GM10248 (cell line): ENCODE results near the gene MREG.

ENCODE experiments used
- CTCF ChIA-PET: fragments of 300-600 bp; sonication (Branson Sonifier 250); formaldehyde crosslinking; extraction: SDS; loops from one replicate; lab custom pipeline; 2021; ENCODE audit warnings: antibody characterized with exemption; lab: Yijun Ruan, JAX
- POLR2A ChIA-PET: fragments of 350-650 bp; sonication (Branson Sonifier 250); formaldehyde crosslinking; extraction: SDS; loops from one replicate; lab custom pipeline; 2020; ENCODE audit warnings: antibody characterized with exemption; lab: Yijun Ruan, JAX
- DNase-seq: peaks from one replicate; pipeline ENCODE4 v3.0.0; 2012; ENCODE audit errors: extremely low spot score
- TF ChIP-seq, protein P1 (sequence below): IDR thresholded peaks from 2 replicates; pipeline ENCODE4 v1.5.1; 2012; ENCODE audit warnings: mild to moderate bottlenecking, low read depth; ENCODE audit errors: extremely low read depth, missing control alignments, control extremely low read depth

MREG gene

GRCh38 chr2:215941726-215942125, 71.6 kb downstream of the MREG start:
- POLR2A ChIA-PET: no interaction called here
- TF ChIP-seq, protein P1, sequence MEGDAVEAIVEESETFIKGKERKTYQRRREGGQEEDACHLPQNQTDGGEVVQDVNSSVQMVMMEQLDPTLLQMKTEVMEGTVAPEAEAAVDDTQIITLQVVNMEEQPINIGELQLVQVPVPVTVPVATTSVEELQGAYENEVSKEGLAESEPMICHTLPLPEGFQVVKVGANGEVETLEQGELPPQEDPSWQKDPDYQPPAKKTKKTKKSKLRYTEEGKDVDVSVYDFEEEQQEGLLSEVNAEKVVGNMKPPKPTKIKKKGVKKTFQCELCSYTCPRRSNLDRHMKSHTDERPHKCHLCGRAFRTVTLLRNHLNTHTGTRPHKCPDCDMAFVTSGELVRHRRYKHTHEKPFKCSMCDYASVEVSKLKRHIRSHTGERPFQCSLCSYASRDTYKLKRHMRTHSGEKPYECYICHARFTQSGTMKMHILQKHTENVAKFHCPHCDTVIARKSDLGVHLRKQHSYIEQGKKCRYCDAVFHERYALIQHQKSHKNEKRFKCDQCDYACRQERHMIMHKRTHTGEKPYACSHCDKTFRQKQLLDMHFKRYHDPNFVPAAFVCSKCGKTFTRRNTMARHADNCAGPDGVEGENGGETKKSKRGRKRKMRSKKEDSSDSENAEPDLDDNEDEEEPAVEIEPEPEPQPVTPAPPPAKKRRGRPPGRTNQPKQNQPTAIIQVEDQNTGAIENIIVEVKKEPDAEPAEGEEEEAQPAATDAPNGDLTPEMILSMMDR: no peak
- CTCF ChIA-PET: interaction anchor here (1.7 kb wide), 1 partner anchor 11 kb away, joined by 5 read pairs; no protein-coding TSS in a partner anchor
- DNase-seq: no peak

DNA sequence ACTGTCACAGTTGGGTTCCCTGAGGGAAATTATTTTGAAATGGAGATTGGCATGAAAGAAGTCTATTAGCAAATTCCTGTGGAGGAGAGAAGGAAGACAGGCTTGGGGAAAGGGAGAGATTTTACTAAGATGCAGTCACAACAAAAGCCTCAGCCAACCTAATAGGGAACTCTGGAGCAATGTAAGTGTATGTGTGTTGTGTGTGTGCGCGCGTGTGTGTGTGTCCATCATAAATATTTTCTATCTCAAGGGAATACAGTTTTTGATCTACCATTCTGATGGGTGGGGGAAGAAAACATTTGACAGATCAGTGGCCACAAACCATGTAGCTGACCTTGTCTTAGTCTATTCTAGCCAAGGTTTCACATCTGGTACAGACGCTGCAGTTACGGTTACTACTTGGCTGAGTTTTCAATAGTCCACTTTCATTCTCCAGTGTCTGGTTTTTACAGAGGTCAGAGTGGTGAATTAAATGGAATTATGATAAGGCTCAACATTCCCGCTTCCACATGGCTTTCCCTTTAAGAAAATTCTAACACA, 72.6 kb downstream of the MREG start:
- POLR2A ChIA-PET: no interaction called here
- CTCF ChIA-PET: no interaction called here

GRCh38 chr2:215937190-215937589, 76.2 kb downstream of the MREG start:
- POLR2A ChIA-PET: interaction anchor here (0.6 kb wide), 1 partner anchor 469 kb away, joined by 3 read pairs; no protein-coding TSS in a partner anchor
- no peak for DNase-seq

More for the DNA sequence above, 72.6 kb downstream of the MREG start:
- TF ChIP-seq, protein P1: no peak
- DNase-seq: no peak

DNA sequence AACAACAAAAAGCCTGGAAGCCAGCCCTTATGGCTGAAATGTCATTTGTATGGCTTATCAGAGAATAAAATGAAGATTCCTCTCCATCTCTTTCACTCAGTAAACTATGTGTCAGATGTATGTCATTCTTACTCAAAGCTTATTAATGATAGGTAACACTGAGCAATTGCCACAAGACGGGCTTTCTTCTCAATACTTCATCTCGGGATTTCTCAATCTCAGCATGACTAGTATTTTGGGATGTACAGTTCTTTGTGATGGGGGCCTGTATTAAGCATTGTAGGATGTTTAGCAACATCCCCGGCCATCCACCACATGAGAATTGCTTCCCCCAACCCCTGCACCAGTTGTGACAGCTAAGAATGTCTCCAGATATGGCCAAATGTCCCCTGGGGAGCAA, 80.2 kb downstream of the MREG start:
- TF ChIP-seq, protein P1: no peak

More at GRCh38 chr2:215937190-215937589, 76.2 kb downstream of the MREG start:
- TF ChIP-seq, protein P1: no peak
- CTCF ChIA-PET: interaction anchor here (0.7 to 1.3 kb wide), 4 partner anchors 11 to 483 kb away, joined by 3 read pairs; no protein-coding TSS in a partner anchor

GRCh38 chr2:215931256-215931903, 82.0 kb downstream of the MREG start:
- ChIA-PET CTCF (interaction anchor here (0.7 to 6.0 kb wide), 24 partner anchors 8 to 1215 kb away, joined by 3 to 52 read pairs (median 3); no protein-coding TSS in a partner anchor), POLR2A (no interaction called here)
- DNase-seq: peak; percentile 58
- TF ChIP-seq, protein P1: peak; percentile 88

More for the DNA sequence above, 80.2 kb downstream of the MREG start:
- POLR2A ChIA-PET: no interaction called here
- no peak for DNase-seq
- CTCF ChIA-PET: interaction anchor here (1.0 to 6.0 kb wide), 5 partner anchors 14 to 597 kb away, joined by 3 to 52 read pairs (median 8); no protein-coding TSS in a partner anchor

GRCh38 chr2:215930505-215931253, 82.7 kb downstream of the MREG start:
- no peak for DNase-seq
- POLR2A ChIA-PET: no interaction called here
- CTCF ChIA-PET: interaction anchor here (0.7 to 6.0 kb wide), 22 partner anchors 9 to 663 kb away, joined by 3 to 52 read pairs (median 4); no protein-coding TSS in a partner anchor

More at GRCh38 chr2:215930505-215931253, 82.7 kb downstream of the MREG start:
- TF ChIP-seq, protein P1: no peak
